ENCODE data around the gene MEIS2.

Gene MEIS2

DNA sequence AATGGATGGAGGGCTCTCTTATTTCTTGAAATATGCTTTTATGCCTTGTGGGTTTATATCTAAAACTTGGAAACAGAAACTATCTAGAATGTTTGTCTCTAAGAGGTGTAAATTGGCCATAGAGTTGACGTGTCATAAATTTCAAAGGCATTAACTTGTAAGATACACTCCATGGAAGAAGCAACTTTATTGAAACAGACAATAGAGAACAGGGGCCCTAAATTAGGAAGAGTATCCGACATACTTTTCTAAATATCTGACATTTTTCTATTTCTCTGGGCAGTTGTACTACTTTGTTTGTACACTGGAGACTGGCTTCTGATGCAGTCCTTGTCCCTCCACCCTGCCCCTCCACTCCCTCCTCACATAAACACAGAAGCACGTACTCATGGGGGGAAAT is 50.0 kb downstream of the MEIS2 start:
- no peaks in the 10 kb centered on the region for H3K36me3 Mint-ChIP-seq (ENCODE audit: insufficient read depth)
- DNase-seq (ENCODE audit: low spot score in 2 of 2), result no peak
- H3K27me3 Mint-ChIP-seq, result no peaks in the 10 kb centered on the region
- no peak overlapping the region for H3K27ac Mint-ChIP-seq (ENCODE audit: low read depth)
- no peak overlapping the region for H3K4me3 Mint-ChIP-seq
- no peaks in the 10 kb centered on the region for H3K9me3 Mint-ChIP-seq
- no peak for ATAC-seq (replicated peaks; ENCODE audit: extremely low read depth, poor library complexity, severe bottlenecking)
- H3K4me1 Mint-ChIP-seq, result no peaks in the 10 kb centered on the region

DNA sequence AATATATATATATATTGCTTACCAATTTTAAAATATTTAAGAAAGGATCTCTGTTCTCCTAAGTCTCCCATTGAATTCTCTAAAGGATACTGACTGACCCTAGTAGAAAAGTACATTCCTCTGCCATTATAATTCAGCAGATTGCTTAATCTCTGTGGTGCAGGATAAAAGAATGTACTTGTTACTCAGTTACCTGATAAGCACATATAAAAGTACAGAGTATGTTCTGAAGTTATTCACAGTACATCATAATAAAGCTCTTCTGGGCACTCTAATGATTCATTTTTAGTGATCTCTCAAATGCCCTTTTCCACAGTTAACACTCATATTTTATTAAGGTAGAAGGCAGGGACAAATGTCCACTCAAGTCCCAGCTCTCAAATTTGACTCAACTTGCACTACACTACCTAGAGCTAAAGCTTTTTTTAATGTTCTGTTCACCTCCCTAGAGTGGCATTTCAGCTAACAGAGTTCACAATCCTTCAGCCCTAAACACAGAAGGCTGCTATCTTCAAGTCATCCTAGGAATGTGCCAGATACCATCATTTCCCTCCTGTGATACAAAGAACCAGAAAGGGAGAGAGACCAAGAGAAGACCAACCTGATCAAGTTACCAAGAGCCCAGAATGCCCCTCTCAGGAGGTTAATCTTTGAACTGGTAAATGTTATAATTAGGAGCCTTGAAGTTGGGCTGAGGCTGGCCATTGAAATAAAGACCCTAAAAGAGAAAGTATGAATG is 53.3 kb downstream of the MEIS2 start:
- Mint-ChIP-seq H3K4me3 (no peak overlapping the region), H3K27me3 (no peaks in the 10 kb centered on the region), H3K9me3 (no peaks in the 10 kb centered on the region), H3K36me3 (ENCODE audit: insufficient read depth) (no peaks in the 10 kb centered on the region), H3K27ac (ENCODE audit: low read depth) (no peak overlapping the region), H3K4me1 (no peaks in the 10 kb centered on the region)
- no peak for ATAC-seq (replicated peaks; ENCODE audit: extremely low read depth, poor library complexity, severe bottlenecking)
- DNase-seq (ENCODE audit: low spot score in 2 of 2), result no peak

DNA sequence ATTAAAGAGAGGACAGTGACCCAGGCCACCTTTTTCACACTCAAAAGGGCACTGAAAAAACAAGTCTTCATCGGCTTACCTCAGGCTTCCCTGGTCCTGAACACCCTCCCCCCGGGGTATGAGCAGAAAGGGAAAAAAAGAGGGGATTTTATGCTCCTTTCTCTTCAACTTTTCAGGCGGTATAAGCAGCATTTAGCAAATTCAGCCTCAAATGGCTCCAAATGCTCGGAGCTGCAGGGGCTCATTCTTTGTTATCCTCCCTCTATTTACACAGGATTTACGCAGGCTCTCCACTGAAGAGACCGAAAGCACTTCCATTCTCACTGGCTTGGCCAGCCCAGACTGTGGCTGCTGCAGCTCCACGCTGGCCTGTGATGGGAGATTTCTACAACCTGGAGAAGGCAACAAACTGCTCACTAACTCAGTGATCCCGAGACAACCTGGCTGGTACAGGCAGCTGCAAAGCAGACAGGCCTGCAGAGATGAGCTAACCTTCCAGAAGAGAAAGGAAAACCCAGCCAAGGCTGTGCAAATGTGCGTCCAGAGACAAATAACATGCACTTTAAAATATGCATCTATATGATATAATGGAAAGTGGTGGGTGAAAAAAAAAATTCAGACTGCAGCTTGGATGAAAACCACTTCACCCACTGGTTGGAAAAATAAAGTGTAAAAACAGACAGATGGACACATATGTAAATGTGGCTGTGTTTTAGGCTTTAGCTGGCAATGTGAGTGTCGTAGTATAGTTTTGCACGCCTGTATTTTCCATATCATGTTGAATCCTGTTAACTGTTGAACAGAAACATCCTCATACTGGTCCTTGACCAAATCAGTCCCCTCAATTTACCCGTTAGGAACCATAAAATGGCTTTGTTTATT is 54.2 kb downstream of the MEIS2 start:
- Mint-ChIP-seq H3K27me3 (no peaks in the 10 kb centered on the region), H3K4me1 (no peaks in the 10 kb centered on the region), H3K27ac (ENCODE audit: low read depth) (no peak overlapping the region), H3K36me3 (ENCODE audit: insufficient read depth) (no peaks in the 10 kb centered on the region), H3K9me3 (no peaks in the 10 kb centered on the region), H3K4me3 (no peak overlapping the region)
- no peak for DNase-seq (ENCODE audit: low spot score in 2 of 2)
- ATAC-seq (replicated peaks; ENCODE audit: extremely low read depth, poor library complexity, severe bottlenecking), result no peak

DNA sequence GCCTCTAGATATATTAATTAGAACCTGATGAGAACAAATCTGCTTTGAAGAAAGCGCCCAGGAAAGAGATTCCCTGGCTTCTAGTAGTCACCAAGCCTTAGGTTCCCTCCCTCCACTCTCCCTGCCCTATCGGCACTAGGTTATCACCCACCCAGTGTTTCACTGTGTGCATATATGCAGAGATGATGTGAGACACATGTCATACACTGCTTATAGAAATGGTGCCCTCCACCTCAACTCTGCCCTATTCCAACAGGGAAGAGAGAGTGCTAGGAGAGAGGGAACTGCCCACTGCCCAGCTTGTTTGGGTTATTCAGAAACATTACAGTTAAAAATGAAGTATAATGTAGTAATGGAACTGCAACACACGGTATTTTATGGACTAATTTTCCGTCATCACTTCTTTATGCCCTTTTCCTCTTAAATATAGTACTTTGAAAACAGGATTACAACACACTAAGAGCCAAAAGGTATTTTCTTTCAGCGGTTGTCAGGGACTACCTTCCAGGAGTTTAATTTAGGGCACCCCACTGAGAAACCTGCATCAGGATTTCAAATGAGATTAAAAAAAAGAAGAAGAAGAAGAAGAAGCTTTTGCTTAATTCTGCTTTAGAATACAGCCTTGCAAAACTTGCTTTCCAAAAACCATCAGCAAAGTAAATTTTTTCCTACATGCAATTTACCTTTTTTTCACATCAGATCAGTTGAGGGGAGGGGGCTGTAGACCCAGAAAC is 55.3 kb downstream of the MEIS2 start:
- Mint-ChIP-seq H3K4me3 (no peak overlapping the region), H3K27ac (ENCODE audit: low read depth) (no peak overlapping the region), H3K36me3 (ENCODE audit: insufficient read depth) (no peaks in the 10 kb centered on the region), H3K27me3 (no peaks in the 10 kb centered on the region), H3K4me1 (no peaks in the 10 kb centered on the region), H3K9me3 (no peaks in the 10 kb centered on the region)
- no peak for DNase-seq (ENCODE audit: low spot score in 2 of 2)
- ATAC-seq (replicated peaks; ENCODE audit: extremely low read depth, poor library complexity, severe bottlenecking), result no peak

DNA sequence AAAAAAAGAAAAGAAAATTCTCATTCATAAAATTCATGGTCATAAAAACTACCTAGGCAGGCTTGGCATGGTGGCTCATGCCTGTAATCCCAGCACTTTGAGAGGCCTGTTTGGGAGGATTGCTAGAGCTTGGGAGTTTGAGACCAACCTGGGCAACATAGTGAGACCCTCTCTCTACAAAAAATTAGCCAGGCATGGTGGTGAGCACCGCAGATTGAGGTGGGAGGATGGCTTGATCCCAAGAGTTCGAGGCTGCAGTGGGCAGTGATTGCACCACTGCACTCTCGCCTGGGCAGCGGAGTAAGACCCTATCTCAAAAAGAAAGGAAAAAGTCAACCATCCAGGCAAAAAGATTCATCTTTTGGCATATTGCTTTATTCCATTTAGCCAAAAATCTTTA is 58.5 kb downstream of the MEIS2 start:
- DNase-seq (ENCODE audit: low spot score in 2 of 2) (no peak), ATAC-seq (replicated peaks; ENCODE audit: extremely low read depth, poor library complexity, severe bottlenecking) (no peak)
- Mint-ChIP-seq H3K27ac (ENCODE audit: low read depth) (no peak overlapping the region), H3K9me3 (no peaks in the 10 kb centered on the region), H3K36me3 (ENCODE audit: insufficient read depth) (no peaks in the 10 kb centered on the region), H3K4me1 (no peaks in the 10 kb centered on the region), H3K27me3 (peaks cover 11% of the 10 kb centered on the region), H3K4me3 (no peak overlapping the region)

DNA sequence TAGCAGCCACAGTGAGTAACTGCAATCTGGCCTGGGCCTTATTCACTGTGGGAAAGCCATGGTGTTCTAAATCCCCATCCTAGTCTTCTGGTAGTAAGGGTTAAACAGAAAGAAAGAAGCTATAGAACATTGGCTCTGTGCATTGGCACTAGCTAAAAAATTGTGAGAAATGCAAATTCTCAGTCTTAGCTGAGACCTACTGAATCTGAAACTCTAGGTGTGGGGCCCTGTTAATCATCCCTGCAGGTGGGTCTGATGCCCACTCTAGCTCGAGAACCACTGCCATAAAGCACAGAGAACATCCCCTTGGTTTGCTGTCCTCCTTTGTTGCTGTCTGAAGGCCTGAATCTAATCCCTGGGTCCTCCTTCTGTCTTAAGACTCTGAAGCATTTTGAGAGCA is 59.3 kb downstream of the MEIS2 start:
- H3K27ac Mint-ChIP-seq (ENCODE audit: low read depth), result no peak overlapping the region
- H3K36me3 Mint-ChIP-seq (ENCODE audit: insufficient read depth), result no peaks in the 10 kb centered on the region
- H3K9me3 Mint-ChIP-seq, result no peaks in the 10 kb centered on the region
- ATAC-seq (replicated peaks; ENCODE audit: extremely low read depth, poor library complexity, severe bottlenecking) (no peak), DNase-seq (ENCODE audit: low spot score in 2 of 2) (no peak)
- H3K4me1 Mint-ChIP-seq, result no peaks in the 10 kb centered on the region
- H3K27me3 Mint-ChIP-seq, result peaks cover 11% of the 10 kb centered on the region
- no peak overlapping the region for H3K4me3 Mint-ChIP-seq

DNA sequence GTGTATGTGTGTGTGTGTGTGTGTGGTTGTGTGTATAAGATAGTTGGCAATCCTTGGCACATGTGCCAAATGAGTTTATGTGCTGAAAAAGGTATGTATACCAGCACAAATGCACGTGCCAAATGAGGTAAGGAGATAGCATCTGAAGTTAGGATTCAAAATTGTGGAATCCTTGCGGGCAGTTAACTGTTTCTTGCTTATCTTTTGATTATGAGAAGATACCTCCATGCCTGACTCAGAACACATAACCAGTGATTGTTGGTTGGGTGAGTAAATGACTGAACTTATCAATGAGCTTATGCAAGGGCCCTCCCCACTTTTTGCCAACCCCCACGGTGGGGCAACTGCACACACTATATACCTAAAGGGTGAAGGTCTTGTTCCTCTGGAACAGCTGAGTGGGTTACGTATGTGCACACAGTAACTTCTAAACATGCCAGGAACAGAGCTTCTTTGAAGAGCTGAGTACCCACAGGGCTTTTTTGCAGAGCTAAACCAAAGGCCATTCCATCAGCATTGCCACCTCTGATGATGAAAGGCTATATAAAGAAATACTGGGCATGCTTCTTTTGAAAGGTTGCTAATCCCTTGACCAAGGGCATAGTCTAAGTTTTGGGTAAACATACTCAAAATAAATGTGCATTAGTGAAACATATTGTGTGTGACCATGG is 60.1 kb downstream of the MEIS2 start:
- Mint-ChIP-seq H3K9me3 (no peaks in the 10 kb centered on the region), H3K27ac (ENCODE audit: low read depth) (no peak overlapping the region), H3K4me1 (no peaks in the 10 kb centered on the region), H3K36me3 (ENCODE audit: insufficient read depth) (no peaks in the 10 kb centered on the region), H3K27me3 (peaks cover 11% of the 10 kb centered on the region), H3K4me3 (no peak overlapping the region)
- ATAC-seq (replicated peaks; ENCODE audit: extremely low read depth, poor library complexity, severe bottlenecking), result no peak
- DNase-seq (ENCODE audit: low spot score in 2 of 2), result no peak

DNA sequence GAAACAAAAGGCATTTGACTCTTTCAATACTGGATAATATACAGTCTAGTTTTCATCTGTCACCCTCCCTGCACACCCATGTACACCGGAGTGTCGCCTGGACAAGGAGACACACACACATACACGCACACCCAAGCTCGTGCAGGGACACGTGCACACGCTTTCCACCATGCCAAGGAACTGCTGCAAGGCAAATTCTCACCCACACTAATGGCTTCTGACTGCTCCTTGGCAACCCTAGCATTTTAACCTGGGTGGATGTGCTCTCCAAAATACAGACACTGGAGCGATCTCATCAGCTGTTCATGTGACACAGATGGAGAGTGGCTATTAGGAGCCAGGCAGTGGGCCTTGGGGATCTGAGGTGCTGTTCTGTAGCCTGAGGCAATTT is 61.6 kb downstream of the MEIS2 start:
- no peak for ATAC-seq (replicated peaks; ENCODE audit: extremely low read depth, poor library complexity, severe bottlenecking)
- no peak overlapping the region for H3K27ac Mint-ChIP-seq (ENCODE audit: low read depth)
- H3K27me3 Mint-ChIP-seq, result peaks cover 11% of the 10 kb centered on the region
- H3K36me3 Mint-ChIP-seq (ENCODE audit: insufficient read depth), result no peaks in the 10 kb centered on the region
- no peak for DNase-seq (ENCODE audit: low spot score in 2 of 2)
- H3K9me3 Mint-ChIP-seq, result no peaks in the 10 kb centered on the region
- no peak overlapping the region for H3K4me3 Mint-ChIP-seq
- no peaks in the 10 kb centered on the region for H3K4me1 Mint-ChIP-seq

DNA sequence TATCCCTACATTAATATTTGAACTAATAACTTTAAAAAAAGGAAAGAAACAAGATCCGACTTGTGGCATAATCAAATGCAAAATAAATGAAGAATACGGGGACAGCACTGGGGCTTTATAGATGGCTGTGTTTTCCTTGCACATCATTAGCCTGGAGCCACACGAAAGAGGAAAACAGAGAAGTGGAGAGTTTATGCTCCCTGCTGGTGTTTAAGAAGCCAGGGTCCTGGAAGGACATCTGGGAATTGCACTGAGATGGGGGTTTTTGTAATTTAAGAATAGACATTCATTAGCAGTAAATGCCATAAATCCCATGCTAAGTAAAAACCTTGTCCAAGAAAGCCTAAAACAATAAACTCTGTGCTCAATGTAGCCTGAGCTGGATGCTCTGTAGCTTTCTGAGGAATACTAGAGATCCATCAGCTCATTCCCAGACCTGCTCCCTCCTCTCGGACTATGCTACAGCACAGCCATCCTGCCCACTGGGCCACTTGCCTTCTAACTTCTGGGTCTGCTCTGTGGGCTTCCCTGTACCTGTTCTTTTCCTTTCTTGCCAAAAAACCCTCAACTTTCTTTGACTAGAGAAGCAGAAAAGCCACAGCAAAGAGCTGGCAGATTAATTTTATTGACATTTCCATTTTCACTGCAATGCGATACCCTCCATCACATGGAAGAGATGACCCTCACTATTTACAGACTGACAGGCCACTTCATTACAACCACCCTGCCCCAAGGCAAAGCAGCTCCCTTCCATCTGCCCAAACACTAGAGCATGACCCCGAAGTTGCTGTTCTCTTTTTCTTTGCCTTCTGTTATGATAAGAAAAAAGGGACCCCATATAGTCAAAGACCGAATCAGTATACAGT is 62.3 kb downstream of the MEIS2 start:
- H3K27me3 Mint-ChIP-seq, result peaks cover 11% of the 10 kb centered on the region
- no peaks in the 10 kb centered on the region for H3K36me3 Mint-ChIP-seq (ENCODE audit: insufficient read depth)
- H3K9me3 Mint-ChIP-seq, result no peaks in the 10 kb centered on the region
- H3K4me3 Mint-ChIP-seq, result no peak overlapping the region
- DNase-seq (ENCODE audit: low spot score in 2 of 2), result no peak
- no peak overlapping the region for H3K27ac Mint-ChIP-seq (ENCODE audit: low read depth)
- H3K4me1 Mint-ChIP-seq, result no peaks in the 10 kb centered on the region
- no peak for ATAC-seq (replicated peaks; ENCODE audit: extremely low read depth, poor library complexity, severe bottlenecking)

DNA sequence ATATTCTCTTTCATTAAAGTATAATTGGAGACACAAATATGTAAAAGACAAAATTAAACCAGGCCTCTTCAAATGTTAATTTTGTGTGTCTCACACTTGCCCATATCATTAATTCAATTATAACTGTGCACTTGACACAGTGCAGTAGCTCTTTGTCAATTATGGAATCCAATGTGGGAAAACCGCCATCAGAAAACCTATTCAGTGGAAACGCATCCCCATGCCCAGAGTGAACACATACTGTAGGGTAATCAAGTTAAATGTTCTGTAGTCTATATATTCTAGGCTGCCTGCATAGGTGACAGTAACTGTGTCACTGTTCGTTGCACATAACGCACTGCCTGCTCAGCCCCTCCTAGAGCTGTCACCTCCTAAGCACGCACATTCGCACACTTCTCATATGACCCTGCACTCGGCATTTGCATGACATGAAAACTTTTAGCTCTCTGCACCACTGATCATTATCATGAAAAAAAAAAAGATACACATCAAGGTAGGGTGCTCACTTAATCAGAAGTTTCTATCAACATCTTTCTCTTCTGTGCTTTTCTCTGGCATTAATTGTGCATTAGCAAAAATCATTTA is 63.2 kb downstream of the MEIS2 start:
- no peak for ATAC-seq (replicated peaks; ENCODE audit: extremely low read depth, poor library complexity, severe bottlenecking)
- H3K4me3 Mint-ChIP-seq, result no peak overlapping the region
- no peaks in the 10 kb centered on the region for H3K36me3 Mint-ChIP-seq (ENCODE audit: insufficient read depth)
- no peak for DNase-seq (ENCODE audit: low spot score in 2 of 2)
- no peaks in the 10 kb centered on the region for H3K9me3 Mint-ChIP-seq
- peaks cover 11% of the 10 kb centered on the region for H3K27me3 Mint-ChIP-seq
- no peak overlapping the region for H3K27ac Mint-ChIP-seq (ENCODE audit: low read depth)
- H3K4me1 Mint-ChIP-seq, result no peaks in the 10 kb centered on the region

DNA sequence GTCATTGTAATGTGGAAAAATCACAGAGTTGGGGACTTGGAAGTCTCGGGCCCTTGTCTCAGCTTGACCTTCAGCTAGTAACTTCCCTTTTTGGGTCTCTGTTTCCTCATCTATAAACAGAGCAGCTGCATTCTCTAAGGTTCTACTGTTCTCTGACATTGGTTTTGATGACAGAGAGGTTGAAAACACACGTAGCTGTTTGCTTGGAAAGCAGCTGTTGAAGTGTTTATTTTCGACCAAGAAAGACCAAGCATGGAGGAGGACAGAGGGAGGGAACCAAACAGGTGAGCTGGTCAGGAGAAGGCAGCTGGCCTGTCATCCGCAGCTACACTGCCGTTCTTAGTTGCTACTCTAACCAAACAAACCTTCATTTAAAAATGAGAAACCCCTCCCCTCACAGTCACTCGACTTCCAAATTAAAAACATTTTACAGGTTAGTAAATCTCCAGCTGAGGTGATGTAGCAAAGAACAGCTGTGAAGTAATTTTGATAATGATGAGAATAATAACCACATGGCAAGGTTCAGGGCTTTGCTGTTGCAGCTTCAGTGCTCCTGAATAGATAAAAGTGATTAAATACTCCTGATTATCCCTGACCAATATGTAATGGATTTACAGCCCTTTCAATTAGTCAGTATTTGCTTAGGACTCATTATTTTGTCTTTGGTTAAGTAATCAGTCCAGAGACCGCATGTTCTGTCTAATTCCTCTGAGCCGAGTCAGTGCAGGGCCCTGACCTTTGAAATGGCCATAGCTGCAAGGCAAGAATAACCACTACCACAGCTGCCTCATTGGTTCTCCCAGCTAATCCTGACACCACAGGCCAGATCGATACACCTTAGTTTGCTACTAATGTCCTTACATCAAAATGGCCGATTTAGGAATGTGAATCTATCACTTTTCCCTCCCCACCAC is 65.3 kb downstream of the MEIS2 start:
- no peaks in the 10 kb centered on the region for H3K36me3 Mint-ChIP-seq (ENCODE audit: insufficient read depth)
- no peak for ATAC-seq (replicated peaks; ENCODE audit: extremely low read depth, poor library complexity, severe bottlenecking)

More for the DNA sequence above, 65.3 kb downstream of the MEIS2 start:
- no peak for DNase-seq (ENCODE audit: low spot score in 2 of 2)
- Mint-ChIP-seq H3K27me3 (peaks cover 11% of the 10 kb centered on the region), H3K9me3 (no peaks in the 10 kb centered on the region), H3K27ac (ENCODE audit: low read depth) (no peak overlapping the region), H3K4me1 (no peaks in the 10 kb centered on the region), H3K4me3 (no peak overlapping the region)

Data from central memory CD8-positive, alpha-beta T cell (primary cell).